MCF 10A (cell line): ENCODE results near the gene ITPA. TPM values are rescaled to one million over a fixed set of nuclear protein-coding genes. Genes with fewer than 3 reads are reported as not detected.

Experiments used
- BruUV-seq: library from RNA; stranded (reverse); fragments of 400-500 nt; replicated peaks from 2 replicates; lab custom pipeline; 2021; lab: Mats Ljungman, UMichigan
- CTCF ChIA-PET: fragments of 300-600 bp; sonication (Branson Sonifier 250); formaldehyde crosslinking; extraction: SDS; loops from one replicate; lab custom pipeline; 2021; ENCODE audit warnings: antibody characterized with exemption, inconsistent platforms; lab: Yijun Ruan, JAX
- POLR2A ChIA-PET: fragments of 300-600, 350-650 bp; sonication (Branson Sonifier 250); formaldehyde crosslinking; extraction: SDS; loops from one replicate; lab custom pipeline; 2020; ENCODE audit warnings: antibody characterized with exemption, inconsistent platforms; lab: Yijun Ruan, JAX
- DNase-seq: peaks from one replicate; pipeline ENCODE4 v3.0.0-alpha.2; 2018; ENCODE audit not compliant: unreplicated experiment
- H3K27ac Mint-ChIP-seq: one replicate; pipeline ENCODE4 v1.8.0; 2022; ENCODE audit warnings: mild to moderate bottlenecking, low read depth, mixed read lengths; ENCODE audit not compliant: unreplicated experiment
- H3K27me3 Mint-ChIP-seq: one replicate; pipeline ENCODE4 v1.8.0; 2022; ENCODE audit warnings: mixed read lengths; ENCODE audit not compliant: insufficient read depth, unreplicated experiment
- H3K36me3 Mint-ChIP-seq: one replicate; pipeline ENCODE4 v1.8.0; 2022; ENCODE audit warnings: mild to moderate bottlenecking, moderate library complexity, mixed read lengths; ENCODE audit not compliant: insufficient read depth, unreplicated experiment
- H3K4me1 Mint-ChIP-seq: one replicate; pipeline ENCODE4 v1.8.0; 2022; ENCODE audit warnings: mixed read lengths; ENCODE audit not compliant: insufficient read depth, unreplicated experiment
- H3K4me3 Mint-ChIP-seq: one replicate; pipeline ENCODE4 v1.8.0; 2022; ENCODE audit warnings: mild to moderate bottlenecking, moderate library complexity, mixed read lengths; ENCODE audit not compliant: unreplicated experiment
- H3K9me3 Mint-ChIP-seq: one replicate; pipeline ENCODE4 v1.8.0; 2022; ENCODE audit warnings: mixed read lengths; ENCODE audit not compliant: unreplicated experiment
- intact Hi-C: fragments of 100-400 bp; cut with micrococcal nuclease; formaldehyde crosslinking; loops from 2 replicates; pipeline ENCODE4 v1.14.1; 2022
- total RNA-seq: library from RNA; stranded (reverse); gene quantifications from 2 replicates; pipeline ENCODE4 v1.2.3, GENCODE V29; 2022
- TF ChIP-seq, protein P1 (sequence below): fragments of 200-600 bp; IDR thresholded peaks from one replicate; pipeline ENCODE4 v1.8.0; 2022; ENCODE audit warnings: antibody characterized with exemption, mild to moderate bottlenecking; ENCODE audit not compliant: unreplicated experiment

The ITPA gene
- total RNA-seq, 1 experiment from 2014 or later, result 97.1 TPM

DNA sequence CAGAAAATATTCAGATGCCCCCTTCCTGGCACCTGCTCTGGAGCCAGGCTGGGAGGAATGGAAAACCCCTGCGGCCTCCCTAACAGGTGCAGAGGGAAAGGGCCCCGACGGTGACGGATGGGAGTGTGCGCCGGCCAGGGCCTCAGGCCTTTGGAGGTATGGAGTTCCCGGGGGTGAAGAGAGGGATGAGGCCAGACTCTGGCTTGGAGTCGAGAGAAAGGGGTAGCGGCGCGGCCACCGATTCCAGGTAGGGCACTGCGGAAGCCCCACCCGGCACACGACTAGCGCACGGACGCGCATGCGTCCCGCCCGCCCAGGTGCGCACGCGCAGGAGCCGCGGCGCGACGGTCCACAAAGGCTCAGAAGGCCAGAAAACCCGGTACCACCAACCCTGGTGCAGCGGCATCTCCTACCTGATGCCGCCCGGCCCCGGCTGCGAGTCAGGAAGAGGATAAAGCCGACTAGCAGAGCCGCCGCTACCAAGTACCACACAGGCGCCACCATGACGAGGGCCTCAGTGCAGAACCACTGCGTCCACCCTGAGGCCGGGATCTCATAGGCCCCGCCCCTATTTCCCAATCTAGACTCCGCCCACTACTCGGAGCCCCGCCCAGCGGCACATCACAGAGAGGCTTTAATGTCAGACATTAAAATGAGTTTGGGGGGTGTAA lies 5.0 kb upstream of the ITPA start, which contains the start of gene DDRGK1:
TSS of gene DDRGK1 (minus strand) at position 559 of the 671 bp plus-strand sequence. CDS start at position 504, 55 bp downstream.
- Mint-ChIP-seq H3K36me3 (peaks cover 45% of the 10 kb centered on the region), H3K4me1 (no peaks in the 10 kb centered on the region), H3K27me3 (no peaks in the 10 kb centered on the region), H3K4me3 (peak within 1 kb of the TSS; percentile 92), H3K9me3 (no peaks in the 10 kb centered on the region), H3K27ac (peak within 1 kb of the TSS; percentile 98)
- POLR2A ChIA-PET, result interaction anchor here (0.6 to 3.0 kb wide), 13 partner anchors 12 to 338 kb away, joined by 3 to 19 read pairs (median 5); partner anchors contain the start of genes FASTKD5, LZTS3, SLC4A11 and UBOX5
- intact Hi-C loops, result no loop called here
- DNase-seq, result peak; percentile 87
- BruUV-seq, result no TSS peak
- TF ChIP-seq, protein P1, sequence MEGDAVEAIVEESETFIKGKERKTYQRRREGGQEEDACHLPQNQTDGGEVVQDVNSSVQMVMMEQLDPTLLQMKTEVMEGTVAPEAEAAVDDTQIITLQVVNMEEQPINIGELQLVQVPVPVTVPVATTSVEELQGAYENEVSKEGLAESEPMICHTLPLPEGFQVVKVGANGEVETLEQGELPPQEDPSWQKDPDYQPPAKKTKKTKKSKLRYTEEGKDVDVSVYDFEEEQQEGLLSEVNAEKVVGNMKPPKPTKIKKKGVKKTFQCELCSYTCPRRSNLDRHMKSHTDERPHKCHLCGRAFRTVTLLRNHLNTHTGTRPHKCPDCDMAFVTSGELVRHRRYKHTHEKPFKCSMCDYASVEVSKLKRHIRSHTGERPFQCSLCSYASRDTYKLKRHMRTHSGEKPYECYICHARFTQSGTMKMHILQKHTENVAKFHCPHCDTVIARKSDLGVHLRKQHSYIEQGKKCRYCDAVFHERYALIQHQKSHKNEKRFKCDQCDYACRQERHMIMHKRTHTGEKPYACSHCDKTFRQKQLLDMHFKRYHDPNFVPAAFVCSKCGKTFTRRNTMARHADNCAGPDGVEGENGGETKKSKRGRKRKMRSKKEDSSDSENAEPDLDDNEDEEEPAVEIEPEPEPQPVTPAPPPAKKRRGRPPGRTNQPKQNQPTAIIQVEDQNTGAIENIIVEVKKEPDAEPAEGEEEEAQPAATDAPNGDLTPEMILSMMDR, result no peak
- CTCF ChIA-PET, result interaction anchor here (0.6 to 1.6 kb wide), 3 partner anchors 13 to 107 kb away, joined by 3 to 7 read pairs (median 3); no protein-coding TSS in a partner anchor

DNA sequence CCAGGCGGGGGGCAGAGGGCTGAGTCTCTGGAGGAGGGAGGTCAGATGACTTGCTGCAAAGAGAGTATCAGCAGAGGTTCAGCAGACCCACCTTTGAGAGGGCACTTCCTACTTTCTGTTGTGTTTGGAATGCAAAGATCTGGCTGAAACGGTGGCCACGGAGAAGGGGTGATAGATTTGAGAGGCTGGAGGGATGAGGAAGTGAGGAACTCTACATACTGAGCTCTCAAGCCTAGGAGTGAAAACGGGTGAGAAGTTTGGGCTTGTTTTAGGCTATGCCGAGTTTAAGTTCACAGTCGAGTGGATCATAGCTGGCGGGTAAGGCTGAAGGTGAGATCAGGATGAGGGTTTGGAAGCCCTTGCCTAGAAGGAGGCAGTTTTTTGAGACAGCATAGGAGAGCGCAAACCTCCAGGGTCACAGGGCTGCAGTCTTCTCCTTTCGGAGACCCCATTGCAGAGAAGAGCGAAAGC lies 477 bp upstream of the ITPA start:
- TF ChIP-seq, protein P1, result no peak
- BruUV-seq, result TSS peak; percentile 61
- POLR2A ChIA-PET, result interaction anchor here (0.6 to 4.8 kb wide), 24 partner anchors 11 to 557 kb away, joined by 3 to 37 read pairs (median 4); partner anchors contain the start of genes FASTKD5, LZTS3, NOP56 and PTPRA
- peak overlapping the region; percentile 99 for H3K27ac Mint-ChIP-seq
- peaks cover 10% of the 10 kb centered on the region for H3K36me3 Mint-ChIP-seq
- H3K27me3 Mint-ChIP-seq, result no peaks in the 10 kb centered on the region
- DNase-seq, result no peak
- intact Hi-C loops, result no loop called here
- no peaks in the 10 kb centered on the region for H3K9me3 Mint-ChIP-seq
- no peaks in the 10 kb centered on the region for H3K4me1 Mint-ChIP-seq
- CTCF ChIA-PET, result interaction anchor here (0.9 to 4.4 kb wide), 5 partner anchors 10 to 270 kb away, joined by 3 to 37 read pairs (median 7); no protein-coding TSS in a partner anchor
- H3K4me3 Mint-ChIP-seq, result peak overlapping the region; percentile 100

DNA sequence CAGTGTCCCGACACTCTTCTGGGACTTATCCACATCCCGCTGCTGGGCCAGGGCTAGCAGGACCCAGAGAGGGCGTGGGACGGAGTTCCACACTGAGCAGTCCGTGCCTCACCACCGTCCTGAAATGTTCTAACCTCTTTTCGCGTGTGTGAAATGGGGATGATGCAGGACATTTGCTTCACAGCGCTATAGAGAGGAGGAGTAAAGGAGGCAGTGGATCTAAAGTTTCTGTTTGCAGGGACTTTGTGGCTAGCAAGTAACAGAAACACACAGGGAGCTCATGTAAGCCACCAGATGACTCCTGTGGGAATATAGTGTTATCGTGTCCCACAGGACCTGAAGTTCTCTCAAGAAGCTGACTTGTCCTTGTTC lies 634 bp downstream of the ITPA start:
- TF ChIP-seq, protein P1, result no peak
- Mint-ChIP-seq H3K27me3 (no peaks in the 10 kb centered on the region), H3K27ac (peak overlapping the region; percentile 99), H3K9me3 (no peaks in the 10 kb centered on the region), H3K36me3 (peaks cover 17% of the 10 kb centered on the region), H3K4me1 (no peaks in the 10 kb centered on the region), H3K4me3 (peak overlapping the region; percentile 100)
- POLR2A ChIA-PET, result interaction anchor here (0.9 to 4.8 kb wide), 21 partner anchors 9 to 334 kb away, joined by 3 to 37 read pairs (median 5); partner anchors contain the start of genes FASTKD5, SLC4A11 and UBOX5
- CTCF ChIA-PET, result interaction anchor here (0.6 to 4.4 kb wide), 5 partner anchors 9 to 271 kb away, joined by 3 to 37 read pairs (median 3); partner anchors contain the start of genes FASTKD5 and UBOX5
- intact Hi-C loops, result no loop called here
- BruUV-seq, result no TSS peak
- DNase-seq, result peak; percentile 18

DNA sequence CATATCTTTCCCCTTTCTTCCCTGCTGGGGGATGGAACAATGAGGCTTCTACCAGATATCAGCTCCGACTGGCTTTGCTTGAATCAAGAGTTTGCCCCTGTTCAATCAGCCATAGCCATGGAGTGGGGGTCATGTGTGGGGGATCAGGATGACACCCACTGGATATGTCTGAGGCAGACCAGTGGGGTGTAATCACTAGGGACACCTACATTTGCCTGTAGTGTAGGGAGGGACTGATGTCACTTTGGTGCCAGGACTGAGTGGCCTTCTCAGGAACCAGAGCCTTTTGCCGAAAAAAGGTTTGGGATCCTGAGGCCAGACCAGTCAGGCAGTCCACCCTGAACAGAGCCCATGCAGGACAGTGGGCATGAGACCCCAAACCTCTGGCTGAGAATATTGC lies 1.0 kb downstream of the ITPA start:
- Mint-ChIP-seq H3K4me1 (no peaks in the 10 kb centered on the region), H3K9me3 (no peaks in the 10 kb centered on the region), H3K4me3 (peak overlapping the region; percentile 100), H3K27ac (peak overlapping the region; percentile 99), H3K27me3 (no peaks in the 10 kb centered on the region), H3K36me3 (peaks cover 21% of the 10 kb centered on the region)
- ChIA-PET CTCF (interaction anchor here (0.5 to 4.4 kb wide), 5 partner anchors 9 to 105 kb away, joined by 3 to 37 read pairs (median 5); partner anchors contain the start of genes FASTKD5 and UBOX5), POLR2A (interaction anchor here (1.0 to 4.8 kb wide), 16 partner anchors 9 to 334 kb away, joined by 3 to 37 read pairs (median 6); partner anchors contain the start of genes FASTKD5, SLC4A11 and UBOX5)
- BruUV-seq, result no TSS peak
- intact Hi-C loops, result no loop called here
- DNase-seq, result no peak
- TF ChIP-seq, protein P1, result no peak
